ENCODE measurements around the gene SELENOF.
"Not testable (repeated sequence)": the region's sequence is repeated elsewhere in the genome, so short reads cannot be mapped to it uniquely, and the experiment has no call there.

SELENOF gene

DNA sequence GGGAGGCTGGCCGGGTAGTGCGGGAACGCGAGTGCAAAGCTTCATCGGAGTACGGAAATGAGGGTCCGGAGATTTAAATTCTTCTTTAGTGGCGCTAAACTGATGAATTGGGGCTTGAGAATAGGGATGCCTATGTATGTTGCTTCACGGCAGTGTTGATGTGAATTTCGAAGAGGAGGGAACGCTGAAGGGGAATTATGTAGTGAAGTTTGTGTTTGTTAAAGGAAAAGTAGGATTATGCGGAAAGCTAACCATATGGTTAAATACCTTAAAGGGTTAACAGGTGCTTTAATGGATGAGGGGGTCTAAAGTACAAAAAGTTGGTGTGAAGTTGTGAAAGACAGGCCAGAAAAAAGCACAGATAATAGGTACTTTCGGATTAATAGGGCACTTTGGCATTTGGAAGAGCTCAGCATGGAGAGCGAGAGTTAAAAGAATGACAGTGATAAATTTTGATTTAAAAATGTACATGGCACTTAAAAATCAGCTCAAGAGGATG lies 1.9 kb upstream of the SELENOF start:
- no peak for DNase-seq (ENCODE audit: low spot score)

DNA sequence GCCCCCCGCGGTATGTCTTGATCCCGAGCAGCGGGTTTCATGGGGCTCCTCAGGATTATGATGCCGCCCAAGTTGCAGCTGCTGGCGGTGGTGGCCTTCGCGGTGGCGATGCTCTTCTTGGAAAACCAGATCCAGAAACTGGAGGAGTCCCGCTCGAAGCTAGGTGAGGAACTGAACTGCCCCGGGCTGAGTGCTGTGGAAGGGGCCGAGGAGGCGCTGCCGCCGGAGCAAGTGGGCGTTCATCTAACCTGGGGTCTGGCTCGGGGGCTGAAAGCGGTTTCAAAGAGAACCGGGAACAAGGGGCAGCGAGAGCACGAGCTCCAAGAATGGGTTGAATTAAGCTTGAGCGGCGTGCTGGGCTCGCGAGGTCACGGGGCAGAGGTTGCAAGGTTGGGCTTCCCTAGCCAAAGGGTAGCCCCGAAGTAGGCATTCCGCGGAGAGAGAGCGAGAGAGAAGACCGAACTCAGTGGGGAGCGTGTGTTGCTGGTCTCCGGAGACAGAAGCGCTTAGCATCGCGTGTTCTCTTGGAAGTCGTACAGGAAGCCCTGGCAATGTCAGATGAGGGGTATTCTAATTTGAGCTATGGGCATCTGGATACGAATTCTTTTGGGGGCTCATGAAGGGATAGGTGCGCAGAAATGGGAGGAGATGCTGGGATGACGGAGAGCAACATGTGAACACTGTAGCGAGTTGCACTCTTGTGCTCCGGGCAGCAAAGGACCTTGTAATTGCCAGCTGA lies 1.2 kb upstream of the SELENOF start:
- peak; percentile 44 for DNase-seq (ENCODE audit: low spot score)

DNA sequence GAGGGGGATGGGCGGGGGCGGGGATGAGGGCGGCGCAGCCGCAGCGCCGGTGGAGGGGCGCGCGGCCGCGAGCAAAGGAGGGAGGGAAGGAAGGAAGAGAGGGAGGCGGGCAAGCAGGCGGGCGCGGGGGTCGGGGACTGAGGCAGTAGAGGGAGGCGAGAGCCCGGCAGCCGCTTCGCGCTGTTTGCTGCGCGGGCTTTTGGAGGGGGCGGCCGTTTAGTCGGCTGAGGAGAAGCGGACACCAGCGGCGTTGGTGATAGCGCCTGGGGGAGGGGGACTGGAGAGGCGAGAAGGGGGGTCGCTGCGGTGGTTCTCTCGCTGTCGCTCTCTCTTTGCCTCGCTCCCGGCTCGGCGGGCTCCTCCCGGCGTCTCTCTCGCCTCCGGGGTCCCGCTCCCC lies 673 bp upstream of the SELENOF start, which contains the start of gene HS2ST1:
HS2ST1 (plus strand) TSS at position 35 of the 397 bp plus-strand sequence.
- DNase-seq (ENCODE audit: low spot score): no peak

DNA sequence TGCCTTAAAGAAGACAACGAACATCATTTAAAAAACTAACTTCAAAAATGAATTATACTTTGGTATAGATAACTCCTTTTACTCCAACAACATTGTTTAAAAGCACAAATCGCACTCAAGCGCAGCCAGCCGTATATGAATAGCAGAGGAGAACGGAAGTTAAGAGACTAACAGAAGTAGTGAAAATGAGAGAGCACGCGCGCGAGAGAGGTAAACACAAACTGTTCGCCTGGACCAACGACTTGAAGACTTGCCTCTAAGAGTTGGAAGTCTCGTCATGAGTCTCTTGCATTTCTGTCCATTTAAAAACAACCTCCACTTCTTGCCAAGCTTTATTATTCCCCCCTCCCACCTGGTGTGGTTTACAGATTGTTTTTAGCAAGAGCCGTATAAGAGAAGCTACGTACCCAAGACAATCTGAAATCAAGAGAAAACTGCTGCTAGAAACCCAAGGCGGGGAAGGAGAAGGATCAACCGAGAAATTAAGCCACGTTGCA lies 479 bp downstream of the SELENOF start:
- DNase-seq (ENCODE audit: low spot score): peak; percentile 6

DNA sequence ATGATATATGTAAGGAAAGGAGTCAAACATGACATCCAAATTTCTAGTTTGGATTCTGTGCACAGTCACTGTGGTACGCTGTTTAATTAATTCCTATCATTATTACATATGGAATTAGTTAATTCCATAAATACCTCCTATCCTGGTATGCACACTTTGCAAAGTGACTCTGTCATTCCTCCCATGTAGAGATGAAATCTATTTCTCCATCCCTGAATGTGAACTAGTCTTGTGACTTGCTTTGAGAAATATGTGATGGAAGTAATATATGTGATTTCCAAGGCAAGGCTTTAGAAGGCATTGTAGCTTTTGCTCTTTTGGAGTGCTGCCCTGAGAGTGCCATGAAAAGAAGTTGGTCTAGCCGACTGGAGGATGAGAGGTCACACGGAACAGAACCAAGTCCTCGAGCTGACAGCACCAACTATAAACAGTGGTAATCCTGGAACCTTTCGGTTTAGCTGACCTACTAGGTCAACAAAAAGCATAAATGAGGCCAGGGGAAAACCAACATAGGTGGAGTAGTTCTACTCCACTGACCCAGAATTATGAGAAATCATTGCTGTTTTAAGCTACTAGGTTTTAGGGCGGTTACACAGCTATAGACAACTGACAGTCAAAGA lies 1.5 kb downstream of the SELENOF start:
- DNase-seq (ENCODE audit: low spot score): peak; percentile 27

DNA sequence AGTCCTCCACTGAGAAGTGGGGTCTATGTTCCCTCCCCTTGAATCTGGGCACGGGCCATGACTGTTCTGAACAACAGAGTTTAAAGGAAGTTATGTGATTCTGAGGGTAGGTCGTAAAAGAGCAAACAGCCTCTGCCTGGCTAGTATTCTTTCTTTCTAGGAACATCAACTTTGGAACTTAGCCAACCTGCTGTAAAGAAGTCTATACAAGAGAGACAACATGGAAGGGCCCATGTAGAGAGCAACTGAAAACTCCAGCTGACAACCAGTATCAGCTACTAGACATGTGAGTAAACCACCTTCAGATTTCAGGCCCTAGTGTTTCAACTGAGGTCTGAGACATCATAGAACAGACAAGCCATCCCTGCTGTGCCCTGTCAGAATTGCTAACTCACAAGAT lies 7.5 kb downstream of the SELENOF start:
- no peak for DNase-seq (ENCODE audit: low spot score)

DNA sequence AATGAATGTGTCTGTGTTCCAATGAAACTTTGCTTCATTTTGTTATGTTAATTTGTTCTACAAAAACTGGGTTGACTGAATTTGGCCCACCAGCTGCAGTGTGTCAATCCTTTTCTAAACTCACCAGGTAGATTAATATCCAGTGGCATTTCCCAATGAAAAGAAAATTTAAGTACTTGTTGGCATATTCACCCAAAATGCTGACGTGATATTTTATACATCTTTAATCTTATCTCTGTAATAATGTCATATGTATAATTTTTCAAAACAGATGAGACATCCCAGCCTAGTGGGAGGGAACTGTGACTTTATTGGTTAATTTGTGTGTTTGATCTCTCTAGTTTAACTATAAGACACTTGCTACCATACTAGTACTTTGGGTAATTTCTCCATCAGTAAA lies 8.1 kb downstream of the SELENOF start:
- DNase-seq (ENCODE audit: low spot score): no peak

DNA sequence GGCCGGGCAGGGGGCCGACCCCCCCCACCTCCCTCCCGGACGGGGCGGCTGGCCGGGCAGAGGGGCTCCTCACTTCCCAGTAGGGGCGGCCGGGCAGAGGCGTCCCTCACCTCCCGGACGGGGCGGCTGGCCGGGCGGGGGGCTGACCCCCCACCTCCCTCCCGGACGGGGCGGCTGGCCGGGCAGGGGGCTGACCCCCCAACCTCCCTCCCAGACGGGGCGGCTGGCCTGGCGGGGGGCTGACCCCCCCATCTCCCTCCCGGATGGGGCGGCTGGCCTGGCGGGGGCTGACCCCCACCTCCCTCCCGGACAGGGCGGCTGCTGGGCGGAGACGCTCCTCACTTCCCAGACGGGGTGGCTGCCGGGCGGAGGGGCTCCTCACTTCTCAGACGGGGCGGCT lies 14.5 kb downstream of the SELENOF start:
- DNase-seq (ENCODE audit: low spot score): not testable (repeated sequence)

DNA sequence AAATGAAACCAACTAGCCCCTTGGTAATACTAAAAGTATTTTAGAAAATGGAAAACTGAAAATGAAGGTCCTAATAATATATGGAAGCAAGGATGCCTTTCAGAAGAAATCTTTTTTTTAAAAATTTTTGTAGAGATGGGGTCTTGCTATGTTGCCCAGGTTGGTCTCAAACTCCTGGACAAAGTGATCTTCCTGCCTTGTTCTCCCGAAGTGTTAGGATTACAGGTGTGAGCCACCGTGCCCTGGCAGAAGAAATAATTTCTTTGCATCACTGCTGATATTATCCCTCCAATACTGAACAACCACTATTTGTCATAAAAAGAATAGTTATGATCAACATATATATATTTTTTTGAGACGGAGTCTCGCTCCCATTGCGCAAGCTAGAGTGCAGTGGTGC lies 25.6 kb downstream of the SELENOF start:
- no peak for DNase-seq (ENCODE audit: low spot score)

DNA sequence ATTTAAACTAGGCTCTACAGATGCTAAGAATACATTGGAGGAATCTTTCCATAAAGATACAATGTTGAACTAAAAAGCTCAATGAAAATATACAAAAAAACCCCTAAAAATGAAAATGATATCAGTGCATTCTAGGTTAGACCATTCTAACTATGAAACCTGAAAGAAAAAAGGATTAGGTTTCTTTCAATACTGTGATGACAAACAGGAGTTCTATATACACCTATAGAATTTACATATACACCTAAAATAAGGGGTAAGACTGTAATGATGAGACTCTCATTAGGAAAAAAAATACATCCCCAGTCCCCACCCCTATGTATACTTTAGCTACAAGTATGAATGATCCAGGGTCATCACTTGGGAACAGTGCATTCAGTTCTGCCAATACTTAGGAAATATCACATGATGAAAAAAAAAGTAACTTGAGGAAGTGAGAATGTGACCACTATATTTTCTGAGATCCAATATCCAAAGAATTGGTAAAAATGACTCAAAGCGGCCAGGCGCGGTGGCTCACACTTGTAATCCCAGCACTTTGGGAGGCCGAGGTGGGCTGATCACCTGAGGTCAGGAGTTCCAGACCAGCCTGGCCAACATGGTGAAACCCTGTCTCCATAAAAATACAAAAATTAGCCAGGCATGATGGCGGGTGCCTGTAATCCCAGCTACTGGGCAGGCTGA lies 26.3 kb downstream of the SELENOF start:
- no peak for DNase-seq (ENCODE audit: low spot score)

DNA sequence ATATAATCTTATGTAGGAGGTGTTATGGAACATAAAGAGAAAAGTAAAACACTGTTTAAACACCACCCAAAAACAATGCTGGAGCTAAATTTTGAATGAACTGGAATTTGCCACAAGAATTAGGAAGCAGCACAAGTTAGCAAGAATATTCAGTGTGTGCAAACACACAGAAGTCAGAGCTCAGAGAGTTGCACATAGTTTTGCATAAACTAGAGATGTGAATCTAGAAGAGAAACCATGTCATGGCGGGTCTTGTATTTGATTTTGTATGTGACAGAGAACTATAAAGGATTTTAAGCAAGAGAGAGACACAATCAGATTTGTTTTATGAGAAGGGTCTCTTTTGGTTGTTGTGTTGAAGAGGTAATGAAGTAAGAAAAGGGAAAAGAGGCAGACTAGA lies 38.2 kb downstream of the SELENOF start:
- DNase-seq (ENCODE audit: low spot score): no peak

DNA sequence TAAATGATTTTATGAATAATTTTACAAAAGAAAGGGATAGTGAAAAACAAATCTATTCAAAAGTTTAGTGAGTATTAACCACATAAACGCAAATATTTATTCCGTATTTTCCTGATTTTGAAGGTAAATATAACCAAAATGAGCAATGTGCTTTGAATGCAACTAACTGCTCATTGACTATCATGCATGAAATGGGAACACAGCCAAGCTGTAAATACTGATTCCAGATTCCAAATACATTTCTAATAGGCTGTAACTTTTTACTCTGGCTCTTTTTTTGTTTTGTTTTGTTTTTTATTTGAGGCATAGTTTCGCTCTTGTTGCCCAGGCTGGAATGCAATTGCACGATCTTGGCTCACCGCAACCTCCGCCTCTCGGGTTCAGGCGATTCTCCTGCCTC lies 41.8 kb downstream of the SELENOF start:
- no peak for DNase-seq (ENCODE audit: low spot score)

DNA sequence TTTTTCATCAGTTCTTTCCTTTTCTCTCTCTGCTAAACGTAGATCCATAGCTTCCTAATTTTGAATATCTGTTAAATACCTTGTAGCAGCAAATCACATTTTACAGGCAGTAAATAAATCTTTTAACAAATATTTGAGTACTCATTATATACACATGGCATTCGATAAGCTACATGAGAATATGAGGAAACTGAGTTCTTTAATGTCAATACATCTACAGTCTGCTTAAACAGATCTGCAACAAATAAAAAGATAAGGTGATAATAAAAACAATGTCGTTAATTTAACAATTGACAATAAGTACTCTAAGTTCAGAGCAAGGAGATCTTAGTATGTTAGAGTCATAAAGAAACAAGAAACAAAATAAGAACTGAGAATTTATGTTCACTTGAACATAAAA lies 42.9 kb downstream of the SELENOF start:
- no peak for DNase-seq (ENCODE audit: low spot score)

DNA sequence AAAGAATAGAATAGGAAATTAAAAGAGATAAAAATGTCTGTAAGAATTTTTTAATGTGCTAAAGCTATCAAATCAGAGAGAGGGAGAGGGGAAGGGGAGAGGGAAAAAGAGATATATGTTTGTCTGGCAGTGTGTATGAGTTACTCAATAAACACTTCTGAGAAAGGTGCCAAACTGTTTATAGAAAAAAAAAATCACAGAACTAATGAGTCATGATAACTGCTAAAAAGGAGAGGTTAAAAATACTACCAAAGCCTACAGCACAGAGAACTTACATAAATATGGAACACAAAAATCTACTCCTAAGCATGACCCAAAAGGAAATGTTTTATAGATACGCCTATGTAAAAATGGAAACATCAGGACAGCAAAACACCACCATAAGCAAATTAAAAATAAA lies 45.4 kb downstream of the SELENOF start:
- DNase-seq (ENCODE audit: low spot score): no peak

DNA sequence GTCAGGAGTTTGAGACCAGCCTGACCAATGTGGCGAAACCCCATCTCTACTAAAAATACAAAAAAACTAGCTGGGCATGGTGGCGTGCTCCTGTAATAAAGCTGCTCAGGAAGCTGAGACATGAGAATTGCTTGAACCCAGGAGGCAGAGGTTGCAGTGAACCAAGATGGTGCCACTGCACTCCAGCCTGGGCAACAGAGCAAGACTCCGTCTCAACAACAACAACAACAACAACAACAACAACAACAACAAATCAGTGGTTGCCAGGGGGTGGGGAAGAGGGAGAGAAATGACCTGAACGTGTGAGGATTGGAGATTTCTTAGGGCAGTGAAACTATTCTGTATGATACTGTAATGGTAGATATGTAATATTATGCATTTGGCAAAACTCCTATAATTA lies 46.6 kb downstream of the SELENOF start:
- not testable (repeated sequence) for DNase-seq (ENCODE audit: low spot score)

DNA sequence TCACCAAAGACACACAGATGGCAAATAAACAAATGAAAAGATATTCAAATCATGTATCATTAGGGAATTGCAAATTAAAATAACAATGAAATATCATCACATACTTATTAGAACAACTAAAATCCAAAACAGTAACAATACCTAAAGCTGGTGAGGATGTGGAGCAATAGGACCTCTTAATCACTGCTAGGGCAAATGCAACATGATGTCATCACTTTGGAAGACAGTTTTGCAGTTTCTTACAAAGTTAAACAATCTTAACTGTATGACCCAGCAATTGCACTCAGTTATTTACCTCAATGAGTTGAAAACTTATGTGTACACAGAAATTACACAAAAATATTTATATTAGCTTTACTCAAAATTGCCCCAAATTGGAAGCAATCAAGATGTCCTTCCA lies 47.3 kb downstream of the SELENOF start:
- DNase-seq (ENCODE audit: low spot score): no peak

DNA sequence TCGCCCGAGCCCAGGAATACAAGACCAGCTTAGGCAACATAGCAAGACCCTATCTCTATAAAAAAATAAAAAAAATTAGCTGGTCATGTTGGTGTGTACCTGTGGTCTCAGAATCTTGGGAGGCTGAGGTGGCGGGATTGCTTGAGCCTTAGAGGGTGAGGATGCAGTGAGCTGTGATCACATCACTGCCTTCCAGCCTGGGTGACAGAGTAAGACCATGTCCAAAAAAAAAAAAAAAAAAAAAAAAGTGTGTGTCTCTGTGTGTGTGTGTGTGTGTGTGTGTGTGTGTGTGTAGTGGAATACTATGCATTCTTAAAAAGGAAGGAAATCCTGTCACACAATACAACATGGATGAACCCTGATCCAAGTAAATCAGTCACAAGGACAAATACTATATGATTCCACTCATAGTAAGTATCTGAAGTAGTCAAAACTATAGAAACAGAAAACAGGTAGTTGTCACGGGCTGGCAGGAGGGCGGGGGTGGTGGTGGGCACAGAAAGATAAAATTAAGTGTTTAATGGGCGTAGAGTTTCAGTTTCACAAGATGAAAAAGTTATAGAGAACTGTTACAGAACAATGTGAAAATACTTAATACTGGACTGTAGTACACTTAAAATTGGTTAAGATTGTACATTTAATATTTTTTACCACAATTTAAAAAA lies 47.8 kb downstream of the SELENOF start:
- no peak for DNase-seq (ENCODE audit: low spot score)

DNA sequence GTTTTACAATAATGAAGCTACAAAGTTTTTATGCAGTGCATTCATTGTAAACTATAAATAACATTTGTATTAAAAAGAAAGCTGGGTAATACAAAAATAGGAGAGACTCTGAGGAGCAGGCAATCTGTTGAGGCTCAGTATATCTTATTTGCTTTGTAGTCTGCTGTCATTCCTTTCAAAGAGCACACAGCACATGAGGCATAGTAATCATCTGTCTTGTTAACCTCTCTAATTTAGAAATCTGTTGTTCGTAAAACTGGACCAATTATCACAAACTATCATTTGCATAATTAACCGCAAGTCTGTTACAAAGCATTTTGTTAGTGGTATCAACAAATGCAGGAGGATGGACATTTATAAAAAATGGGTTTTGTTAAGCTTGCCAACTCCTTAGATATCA lies 51.0 kb downstream of the SELENOF start:
- no peak for DNase-seq (ENCODE audit: low spot score)

DNA sequence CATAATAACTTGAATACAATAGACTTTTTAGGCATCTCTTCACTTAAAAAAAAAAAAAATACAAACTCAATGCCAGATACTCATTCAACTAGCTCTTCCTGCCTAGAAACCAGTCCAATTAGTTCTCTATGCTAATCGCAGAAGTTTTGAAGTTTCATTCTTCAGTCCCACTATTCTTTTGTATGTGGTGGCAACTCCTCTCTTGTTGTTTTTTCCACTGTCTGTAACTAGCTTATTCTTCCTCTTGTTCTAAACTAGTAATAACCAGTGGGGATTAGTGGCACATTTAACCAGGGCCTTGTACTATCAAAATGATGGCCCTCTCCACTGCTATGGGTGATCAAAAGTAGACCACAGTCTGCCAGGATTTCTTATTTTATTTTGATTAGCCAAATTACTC lies 52.5 kb downstream of the SELENOF start:
- no peak for DNase-seq (ENCODE audit: low spot score)

DNA sequence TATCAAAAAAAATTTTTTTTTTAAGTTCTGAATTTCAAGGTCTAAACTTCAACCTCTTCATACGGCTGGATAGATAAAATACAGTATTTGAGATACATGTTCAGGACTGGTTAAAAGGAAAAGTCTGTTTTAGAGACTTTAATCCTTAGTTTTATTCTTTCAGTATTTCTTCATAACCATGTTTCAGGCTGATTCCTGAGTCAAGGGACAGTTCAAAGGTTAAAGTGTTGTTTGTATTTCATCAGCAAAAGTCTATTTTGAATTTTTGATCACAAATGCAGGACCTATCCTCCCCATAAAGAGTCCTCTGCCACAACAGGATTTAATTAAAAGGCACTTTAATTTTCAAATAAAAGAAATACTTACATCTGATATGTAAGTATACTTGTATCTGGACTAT lies 53.5 kb downstream of the SELENOF start:
- no peak for DNase-seq (ENCODE audit: low spot score)

DNA sequence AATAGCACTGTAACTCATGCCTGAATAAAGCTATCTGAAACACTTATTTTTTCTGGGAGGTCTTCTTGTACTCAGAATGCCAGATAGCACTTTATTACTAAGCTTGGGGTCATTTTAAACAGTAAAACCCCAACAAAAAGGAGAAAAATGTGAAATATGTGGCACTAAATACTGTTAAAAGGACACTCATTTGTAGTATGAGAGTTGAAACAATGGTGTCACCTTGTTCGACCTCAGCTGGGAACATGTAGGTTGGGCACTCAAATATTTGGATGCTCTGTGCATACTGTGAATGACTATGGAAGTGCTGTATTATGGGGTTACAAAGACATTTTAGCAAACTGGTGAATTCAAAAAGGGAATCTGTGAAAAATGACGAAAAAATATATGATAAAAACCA lies 53.9 kb downstream of the SELENOF start:
- no peak for DNase-seq (ENCODE audit: low spot score)

DNA sequence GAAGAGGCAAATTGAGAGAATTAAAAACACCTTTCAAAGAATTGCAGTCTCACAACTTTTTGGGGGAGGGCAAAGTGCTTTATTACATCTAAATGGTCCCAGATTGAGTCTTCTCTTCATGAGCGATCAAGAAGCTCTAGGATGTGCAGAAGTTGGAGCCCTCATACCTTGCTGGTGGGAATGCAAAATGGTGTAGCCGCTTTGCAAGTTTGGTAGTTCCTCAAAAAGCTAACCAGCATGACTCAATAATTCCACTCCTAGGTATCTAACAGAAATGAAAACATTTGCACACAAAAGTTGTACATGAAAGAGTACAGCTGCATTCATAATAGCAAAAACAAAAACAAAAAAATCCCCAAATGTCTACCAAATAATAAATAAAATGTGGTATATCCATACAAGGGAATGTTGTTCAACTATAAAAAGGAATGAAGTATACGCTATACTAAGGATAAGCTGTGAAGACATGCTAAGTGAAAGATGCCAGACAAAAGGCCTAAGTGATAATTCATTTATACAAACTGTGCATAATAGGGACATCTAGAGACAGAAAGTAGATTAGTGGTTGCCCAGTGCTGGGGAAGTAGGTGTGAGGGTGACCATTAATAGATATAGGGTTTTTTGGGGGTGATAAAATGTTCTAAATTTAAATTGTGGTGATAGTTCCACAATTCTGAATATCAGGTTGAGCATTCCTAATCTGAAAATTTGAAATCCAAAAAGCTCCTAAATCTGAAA lies 55.2 kb downstream of the SELENOF start:
- DNase-seq (ENCODE audit: low spot score): no peak
